Measurements from ENCODE around the gene RPS6KA5. TPM values are rescaled to one million over a fixed set of nuclear protein-coding genes. Genes with fewer than 3 reads are reported as not detected.

RPS6KA5 gene
- polyA plus RNA-seq, 2 of the 4 experiments (the other 2 are of a cell fraction), result 2.2 to 4.1 TPM

DNA sequence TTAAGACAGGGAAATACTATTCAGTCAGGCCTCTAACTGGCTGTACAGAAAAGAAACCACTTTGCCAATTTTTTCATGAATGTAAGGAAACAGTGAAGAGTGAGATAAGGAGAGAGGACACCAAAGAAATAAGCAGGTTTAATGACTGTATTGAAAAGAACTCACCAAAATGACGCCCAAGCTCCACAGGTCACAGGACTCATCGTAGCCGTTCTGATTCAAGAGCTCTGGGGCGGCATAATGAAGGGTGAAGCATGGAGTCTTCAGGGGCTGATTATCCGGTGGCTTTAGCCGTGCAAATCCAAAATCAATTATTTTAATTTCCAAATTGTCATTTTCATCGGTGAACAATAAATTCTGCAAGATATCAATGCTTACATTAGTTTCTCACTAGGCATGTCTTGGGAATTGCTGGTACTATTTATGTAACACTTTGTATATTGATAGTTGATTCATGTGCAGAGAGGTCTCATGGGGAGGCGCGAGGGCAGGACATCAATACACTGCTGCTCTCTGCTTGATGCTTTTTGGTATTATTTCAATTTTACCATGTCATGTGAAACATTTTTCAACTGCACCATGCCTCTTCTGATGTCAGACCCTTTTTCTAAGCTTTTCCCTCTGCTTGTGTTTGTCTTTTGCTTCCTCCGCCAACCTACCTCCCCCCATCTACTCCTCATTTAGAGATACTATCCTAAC, 170.0 kb downstream of the RPS6KA5 start:
- ChIA-PET CTCF (interaction anchor here (0.6 to 3.6 kb wide), 6 partner anchors 10 to 718 kb away, joined by 3 to 22 read pairs (median 4); no protein-coding TSS in a partner anchor), POLR2A (no interaction called here)
- Histone ChIP-seq H3K4me3 (no peak overlapping the region), H3K4me2 (no peak overlapping the region), H3K27ac (no peak overlapping the region), H3K4me1 (no peaks in the 10 kb centered on the region), H3K9me3 (no peaks in the 10 kb centered on the region)
- WGBS (ENCODE audit: missing lambda C conversion rate), result 85% methylated on average over 10 of the region's 10 CpGs
- FAIRE-seq, result no peak
- DNase-seq (ENCODE audit: low read depth in 1 of 2, low spot score in 1 of 2), result no peak
- TF ChIP-seq FOSL2 (IDR thresholded peaks at IDR 0.05) (no peak), FOSL2 (CRISPR knock-in tag; IDR thresholded peaks at IDR 0.05) (no peak), PHF8 (IDR thresholded peaks at IDR 0.05; ENCODE audit: borderline replicate concordance, low read depth) (no peak), TFCP2L1 (CRISPR knock-in tag; IDR thresholded peaks at IDR 0.05) (no peak), FOXS1 (CRISPR knock-in tag; IDR thresholded peaks at IDR 0.05) (no peak), TP53 (CRISPR knock-in tag; IDR thresholded peaks at IDR 0.05) (no peak), EHMT2 (IDR thresholded peaks at IDR 0.05; ENCODE audit: low read depth) (no peak), EHF (CRISPR knock-in tag; IDR thresholded peaks at IDR 0.05) (no peak)
- no peak for ATAC-seq

GRCh38 chr14:90886297-90886815, 174.1 kb downstream of the RPS6KA5 start:
- H3K27ac ChIP-seq, result no peak overlapping the region

DNA sequence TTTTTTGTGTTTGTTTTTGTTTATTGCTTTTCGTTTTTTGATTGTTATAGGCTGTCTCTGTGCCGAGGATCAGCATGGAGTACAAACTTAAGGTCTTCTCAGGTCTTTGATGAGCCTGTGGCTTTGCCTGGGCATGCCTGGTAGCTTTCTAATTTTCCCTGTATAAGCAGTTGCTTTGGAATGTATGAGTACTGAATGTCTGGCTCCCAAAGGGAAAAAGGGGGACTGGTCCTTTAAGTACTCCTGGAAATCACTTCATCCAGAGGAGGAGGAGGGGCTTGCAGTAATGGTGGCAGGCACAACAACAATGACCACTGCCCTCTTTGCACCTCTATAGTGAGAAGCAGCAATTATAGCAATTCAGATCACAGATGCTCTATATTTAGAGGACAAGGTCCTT, 176.7 kb downstream of the RPS6KA5 start:
- POLR2A ChIA-PET, result no interaction called here
- CTCF ChIA-PET, result no interaction called here
- no peak for TF ChIP-seq HDAC2 (IDR thresholded peaks at IDR 0.05)
- TF ChIP-seq FOXS1 (CRISPR knock-in tag; IDR thresholded peaks at IDR 0.05), result no peak
- TF ChIP-seq, protein P1, sequence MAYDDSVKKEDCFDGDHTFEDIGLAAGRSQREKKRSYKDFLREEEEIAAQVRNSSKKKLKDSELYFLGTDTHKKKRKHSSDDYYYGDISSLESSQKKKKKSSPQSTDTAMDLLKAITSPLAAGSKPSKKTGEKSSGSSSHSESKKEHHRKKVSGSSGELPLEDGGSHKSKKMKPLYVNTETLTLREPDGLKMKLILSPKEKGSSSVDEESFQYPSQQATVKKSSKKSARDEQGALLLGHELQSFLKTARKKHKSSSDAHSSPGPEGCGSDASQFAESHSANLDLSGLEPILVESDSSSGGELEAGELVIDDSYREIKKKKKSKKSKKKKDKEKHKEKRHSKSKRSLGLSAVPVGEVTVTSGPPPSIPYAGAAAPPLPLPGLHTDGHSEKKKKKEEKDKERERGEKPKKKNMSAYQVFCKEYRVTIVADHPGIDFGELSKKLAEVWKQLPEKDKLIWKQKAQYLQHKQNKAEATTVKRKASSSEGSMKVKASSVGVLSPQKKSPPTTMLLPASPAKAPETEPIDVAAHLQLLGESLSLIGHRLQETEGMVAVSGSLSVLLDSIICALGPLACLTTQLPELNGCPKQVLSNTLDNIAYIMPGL (CRISPR knock-in tag; IDR thresholded peaks at IDR 0.05; ENCODE audit: borderline replicate concordance), result no peak
- no peak for TF ChIP-seq RCOR1 (IDR thresholded peaks at IDR 0.05; ENCODE audit: low read depth, low read length)
- no peak for TF ChIP-seq PHF8 (IDR thresholded peaks at IDR 0.05; ENCODE audit: borderline replicate concordance, low read depth)
- TF ChIP-seq KDM5A (IDR thresholded peaks at IDR 0.05), result no peak
- TF ChIP-seq HEYL (CRISPR knock-in tag; IDR thresholded peaks at IDR 0.05), result no peak
- no peak for TF ChIP-seq CTCF (IDR thresholded peaks at IDR 0.05)
- no peak for ATAC-seq
- Histone ChIP-seq H3K4me2 (no peak overlapping the region), H3K4me1 (no peaks in the 10 kb centered on the region), H3K9me3 (peaks cover 7% of the 10 kb centered on the region; the same call in 1 of the 3 replicates), H3K27ac (no peak overlapping the region), H3K4me3 (no peak overlapping the region)
- FAIRE-seq, result no peak
- peak in 1 of 2 experiments; percentile 4 for DNase-seq (ENCODE audit: low read depth in 1 of 2, low spot score in 1 of 2)
- 26% methylated on average over 2 of the region's 2 CpGs for WGBS (ENCODE audit: missing lambda C conversion rate)

More at GRCh38 chr14:90886297-90886815, 174.1 kb downstream of the RPS6KA5 start:
- FAIRE-seq, result no peak
- ATAC-seq, result no peak
- TF ChIP-seq PHF8 (IDR thresholded peaks at IDR 0.05; ENCODE audit: borderline replicate concordance, low read depth), result no peak
- no peak for TF ChIP-seq NR3C1 (IDR thresholded peaks at IDR 0.05)
- TF ChIP-seq RFX5 (IDR thresholded peaks at IDR 0.05), result no peak
- TF ChIP-seq, protein P1 (CRISPR knock-in tag; IDR thresholded peaks at IDR 0.05; ENCODE audit: borderline replicate concordance), result no peak
- no peak for TF ChIP-seq ZSCAN20 (CRISPR knock-in tag; IDR thresholded peaks at IDR 0.05)
- TF ChIP-seq ATOH8 (CRISPR knock-in tag; IDR thresholded peaks at IDR 0.05; ENCODE audit: low read depth), result no peak
- TF ChIP-seq PBX3 (IDR thresholded peaks at IDR 0.05), result no peak
- no peak for TF ChIP-seq RAD21 (conservative IDR thresholded peaks at IDR 0.05 in 1 of 2, IDR thresholded peaks at IDR 0.05 in 1 of 2)
- TF ChIP-seq ESRRA (IDR thresholded peaks at IDR 0.05; ENCODE audit: borderline replicate concordance, low read length), result no peak
- TF ChIP-seq JUN (IDR thresholded peaks at IDR 0.05), result no peak
- no peak for TF ChIP-seq CBX8 (IDR thresholded peaks at IDR 0.05)
- TF ChIP-seq NPAS2 (CRISPR knock-in tag; IDR thresholded peaks at IDR 0.05; ENCODE audit: borderline replicate concordance), result no peak
- no peak for TF ChIP-seq HOXB13 (CRISPR knock-in tag; IDR thresholded peaks at IDR 0.05; ENCODE audit: low read depth)
- no peak overlapping the region for H3K4me2 ChIP-seq
- WGBS (ENCODE audit: missing lambda C conversion rate), result 85% methylated on average over 7 of the region's 7 CpGs
- ChIA-PET CTCF (interaction anchor here (0.9 to 1.8 kb wide), 3 partner anchors 11 to 585 kb away, joined by 3 to 7 read pairs (median 3); no protein-coding TSS in a partner anchor), POLR2A (interaction anchor here (0.7 kb wide), 1 partner anchor 531 kb away, joined by 3 read pairs; no protein-coding TSS in a partner anchor)
- no peak for DNase-seq (ENCODE audit: low read depth in 1 of 2, low spot score in 1 of 2)
- no peak overlapping the region for H3K4me3 ChIP-seq
- peaks cover 7% of the 10 kb centered on the region; the same call in 1 of the 3 replicates for H3K9me3 ChIP-seq
- H3K4me1 ChIP-seq, result no peaks in the 10 kb centered on the region
